Caco-2 (cell line): ENCODE results near the gene PKHD1. TPM values are rescaled to one million over a fixed set of nuclear protein-coding genes. Genes with fewer than 3 reads are reported as not detected.
A peak's percentile ranks its signal among the peaks of the same experiment; 100 is the strongest.

Source experiments
- BruUV-seq: library from RNA; stranded (reverse); fragments of 400-500 nt; replicated peaks from 2 replicates; lab custom pipeline; 2021; lab: Mats Ljungman, UMichigan
- CTCF ChIA-PET: fragments of 300-600 bp; sonication (Branson Sonifier 250); formaldehyde crosslinking; loops from one replicate; lab custom pipeline; 2022; ENCODE audit warnings: antibody characterized with exemption; lab: Charles Lee
- POLR2A ChIA-PET: fragments of 300-600 bp; sonication (Branson Sonifier 250); formaldehyde crosslinking; loops from one replicate; lab custom pipeline; 2022; ENCODE audit warnings: antibody characterized with exemption; lab: Charles Lee
- DNase-seq, 2 experiments: peaks; one replicate each; pipeline versions ENCODE4 v3.0.0 to v3.0.0-alpha.2; 2020 to 2022
- H3K27me3 ChIP-seq: replicated peaks from 2 replicates; pipeline ENCODE4 v1.6.0; 2011; ENCODE audit warnings: low read length; ENCODE audit not compliant: control insufficient read depth, insufficient read depth
- H3K36me3 ChIP-seq: 2 replicates; pipeline ENCODE4 v1.5.1; 2011; ENCODE audit warnings: low read length; ENCODE audit not compliant: control insufficient read depth, insufficient read depth
- H3K4me1 ChIP-seq: fragments of 250-450 bp; sonication (Bioruptor Pico); 2 replicates; pipeline ENCODE4 v1.5.1; 2020; ENCODE audit warnings: mild to moderate bottlenecking
- H3K4me3 ChIP-seq: 2 replicates; pipeline ENCODE4 v1.5.1; 2011; ENCODE audit warnings: low read depth, mild to moderate bottlenecking, control low read depth, low read length
- H3K9me3 ChIP-seq: fragments of 250-450 bp; sonication (Bioruptor Pico); 2 replicates; pipeline ENCODE4 v1.5.1; 2020; ENCODE audit warnings: mild to moderate bottlenecking, moderate library complexity
- H3K27ac Mint-ChIP-seq: one replicate; pipeline ENCODE4 v1.8.0; 2022; ENCODE audit warnings: mixed read lengths; ENCODE audit not compliant: unreplicated experiment
- H3K27me3 Mint-ChIP-seq: one replicate; pipeline ENCODE4 v1.8.0; 2022; ENCODE audit warnings: mixed read lengths; ENCODE audit not compliant: insufficient read depth, unreplicated experiment
- H3K36me3 Mint-ChIP-seq: one replicate; pipeline ENCODE4 v1.8.0; 2022; ENCODE audit warnings: mild to moderate bottlenecking, mixed read lengths; ENCODE audit not compliant: insufficient read depth, unreplicated experiment
- H3K4me1 Mint-ChIP-seq: one replicate; pipeline ENCODE4 v1.8.0; 2022; ENCODE audit warnings: low read depth, mixed read lengths; ENCODE audit not compliant: unreplicated experiment
- H3K4me3 Mint-ChIP-seq: one replicate; pipeline ENCODE4 v1.8.0; 2022; ENCODE audit warnings: mild to moderate bottlenecking, moderate library complexity, mixed read lengths; ENCODE audit not compliant: unreplicated experiment
- H3K9me3 Mint-ChIP-seq: one replicate; pipeline ENCODE4 v1.8.0; 2022; ENCODE audit warnings: mixed read lengths; ENCODE audit not compliant: unreplicated experiment
- intact Hi-C: fragments of 100-400 bp; cut with micrococcal nuclease; formaldehyde crosslinking; loops from one replicate; pipeline ENCODE4 v1.10.0; 2022; ENCODE audit not compliant: unreplicated experiment
- total RNA-seq: library from RNA; stranded (reverse); gene quantifications from 2 replicates; pipeline ENCODE4 v1.2.3, GENCODE V29; 2022
- TF ChIP-seq, protein P1 (sequence below), 2 experiments: fragments of 200-600 bp in 1 of 2; IDR thresholded peaks; 1 replicate in 1 of 2; 2 replicates in 1 of 2; pipeline versions ENCODE4 v1.5.1 to v1.8.0; 2011 to 2022; ENCODE audit warnings: antibody characterized with exemption in 1 of 2, control low read depth in 1 of 2, inconsistent platforms in 1 of 2, low read depth in 1 of 2, low read length in 1 of 2, mild to moderate bottlenecking in 1 of 2, moderate library complexity in 1 of 2; ENCODE audit not compliant: insufficient read depth in 1 of 2, severe bottlenecking in 1 of 2, unreplicated experiment in 1 of 2

PKHD1 gene
- total RNA-seq, 1 experiment from 2014 or later, result 3.3 TPM

DNA sequence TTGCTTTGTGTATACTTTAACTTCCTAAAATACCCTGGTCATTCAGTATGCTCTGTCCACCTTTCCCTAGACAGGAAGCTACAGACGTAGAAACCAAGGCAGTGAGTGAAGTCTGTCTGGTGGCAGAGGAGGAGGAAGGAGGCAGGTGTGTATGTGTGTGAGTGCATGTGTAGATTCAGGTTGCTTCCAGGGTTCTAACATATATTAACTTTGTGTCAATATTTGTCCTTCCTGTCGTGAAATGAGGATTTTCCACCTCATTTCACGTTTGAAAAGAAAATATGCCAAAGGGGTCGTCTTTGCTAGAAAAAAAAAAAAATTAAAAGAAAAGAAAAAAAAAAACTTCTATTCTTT, 411.5 kb downstream of the PKHD1 start:
- TF ChIP-seq, protein P1, sequence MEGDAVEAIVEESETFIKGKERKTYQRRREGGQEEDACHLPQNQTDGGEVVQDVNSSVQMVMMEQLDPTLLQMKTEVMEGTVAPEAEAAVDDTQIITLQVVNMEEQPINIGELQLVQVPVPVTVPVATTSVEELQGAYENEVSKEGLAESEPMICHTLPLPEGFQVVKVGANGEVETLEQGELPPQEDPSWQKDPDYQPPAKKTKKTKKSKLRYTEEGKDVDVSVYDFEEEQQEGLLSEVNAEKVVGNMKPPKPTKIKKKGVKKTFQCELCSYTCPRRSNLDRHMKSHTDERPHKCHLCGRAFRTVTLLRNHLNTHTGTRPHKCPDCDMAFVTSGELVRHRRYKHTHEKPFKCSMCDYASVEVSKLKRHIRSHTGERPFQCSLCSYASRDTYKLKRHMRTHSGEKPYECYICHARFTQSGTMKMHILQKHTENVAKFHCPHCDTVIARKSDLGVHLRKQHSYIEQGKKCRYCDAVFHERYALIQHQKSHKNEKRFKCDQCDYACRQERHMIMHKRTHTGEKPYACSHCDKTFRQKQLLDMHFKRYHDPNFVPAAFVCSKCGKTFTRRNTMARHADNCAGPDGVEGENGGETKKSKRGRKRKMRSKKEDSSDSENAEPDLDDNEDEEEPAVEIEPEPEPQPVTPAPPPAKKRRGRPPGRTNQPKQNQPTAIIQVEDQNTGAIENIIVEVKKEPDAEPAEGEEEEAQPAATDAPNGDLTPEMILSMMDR (IDR thresholded peaks at IDR 0.05; ENCODE audit: insufficient read depth in 1 of 2, low read depth in 1 of 2, low read length in 1 of 2, severe bottlenecking in 1 of 2, unreplicated experiment in 1 of 2), result no peak
- no peaks in the 10 kb centered on the region for H3K4me1 Mint-ChIP-seq
- H3K9me3 Mint-ChIP-seq, result no peaks in the 10 kb centered on the region
- H3K36me3 Mint-ChIP-seq, result no peaks in the 10 kb centered on the region
- no peaks in the 10 kb centered on the region for H3K36me3 ChIP-seq
- no peak overlapping the region for H3K4me3 ChIP-seq
- H3K27ac Mint-ChIP-seq, result no peak overlapping the region
- no TSS peak for BruUV-seq
- no peaks in the 10 kb centered on the region for H3K4me1 ChIP-seq
- no peak overlapping the region for H3K4me3 Mint-ChIP-seq
- POLR2A ChIA-PET, result no interaction called here
- H3K27me3 Mint-ChIP-seq, result no peaks in the 10 kb centered on the region
- intact Hi-C loops, result no loop called here
- no peaks in the 10 kb centered on the region for H3K27me3 ChIP-seq
- CTCF ChIA-PET, result no interaction called here
- peak in 1 of 2 experiments; percentile 4 for DNase-seq
- H3K9me3 ChIP-seq, result no peaks in the 10 kb centered on the region

DNA sequence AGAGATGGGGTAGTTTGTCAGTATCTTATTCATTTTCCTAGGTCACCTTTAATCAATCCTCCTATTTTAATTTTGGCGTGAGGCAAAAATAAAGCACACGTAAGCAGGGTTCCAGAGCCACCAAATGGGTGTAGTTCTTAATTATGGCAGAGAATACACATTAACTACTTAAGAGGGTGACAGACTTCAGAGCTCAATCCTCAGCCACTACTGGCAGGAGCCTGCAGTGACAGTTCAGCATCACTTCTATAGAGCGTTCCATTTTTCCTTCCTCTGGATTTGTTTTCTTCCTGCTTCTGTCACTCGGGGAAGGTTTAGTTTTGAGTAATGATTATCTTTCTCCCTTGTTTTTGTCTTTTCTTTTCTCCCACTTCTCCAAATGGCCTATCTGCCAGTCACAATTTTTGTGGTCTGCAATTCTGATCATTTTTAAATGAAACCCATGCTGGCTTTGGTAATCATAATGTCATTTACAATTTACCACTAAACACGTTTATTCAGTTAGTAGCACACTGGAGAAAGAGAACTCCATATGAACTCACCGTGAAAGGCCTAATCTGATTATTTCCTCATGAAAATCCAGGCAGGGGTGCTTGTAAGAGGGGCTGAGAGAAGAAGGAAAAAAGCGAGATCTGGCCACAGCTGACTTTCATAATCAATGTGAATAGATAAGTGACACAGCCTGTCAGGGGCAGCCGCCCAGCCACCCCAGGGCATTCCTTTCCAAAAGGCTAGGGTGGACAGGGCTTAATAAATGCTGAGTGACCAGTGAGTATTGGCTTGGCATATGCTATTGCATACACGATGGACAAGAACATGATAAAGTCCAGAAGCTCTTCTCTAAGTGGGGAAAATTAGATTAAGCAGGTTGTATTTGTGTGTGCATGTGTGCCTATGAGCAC, 412.1 kb downstream of the PKHD1 start:
- Mint-ChIP-seq H3K4me1 (no peaks in the 10 kb centered on the region), H3K27ac (no peak overlapping the region), H3K9me3 (no peaks in the 10 kb centered on the region), H3K27me3 (no peaks in the 10 kb centered on the region), H3K36me3 (no peaks in the 10 kb centered on the region), H3K4me3 (no peak overlapping the region)
- no peaks in the 10 kb centered on the region for H3K27me3 ChIP-seq
- no peaks in the 10 kb centered on the region for H3K9me3 ChIP-seq
- CTCF ChIA-PET, result no interaction called here
- POLR2A ChIA-PET, result no interaction called here
- intact Hi-C loops, result no loop called here
- no peaks in the 10 kb centered on the region for H3K4me1 ChIP-seq
- no peak overlapping the region for H3K4me3 ChIP-seq
- BruUV-seq, result no TSS peak
- no peaks in the 10 kb centered on the region for H3K36me3 ChIP-seq
- no peak for DNase-seq
- TF ChIP-seq, protein P1 (IDR thresholded peaks at IDR 0.05; ENCODE audit: insufficient read depth in 1 of 2, low read depth in 1 of 2, low read length in 1 of 2, severe bottlenecking in 1 of 2, unreplicated experiment in 1 of 2), result no peak

DNA sequence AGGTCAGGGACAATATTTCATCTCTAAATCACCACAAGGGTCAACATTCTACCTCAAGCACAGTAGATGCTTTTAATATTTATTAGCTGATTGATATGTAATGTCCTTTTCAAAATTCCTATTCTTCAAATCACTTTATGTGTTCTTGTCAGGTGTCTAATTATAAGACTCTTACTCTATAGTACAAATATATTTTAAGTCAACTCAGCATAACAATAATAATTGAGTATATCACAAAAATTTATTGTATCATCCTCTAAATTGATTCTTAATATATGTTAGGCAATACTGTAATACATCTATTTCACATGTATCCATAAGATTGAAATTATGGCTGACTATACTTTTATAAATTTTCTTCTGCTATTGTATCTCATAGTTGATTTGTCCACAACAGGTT, 423.9 kb downstream of the PKHD1 start:
- no peak for DNase-seq
- no peaks in the 10 kb centered on the region for H3K9me3 ChIP-seq
- no peak overlapping the region for H3K4me3 ChIP-seq
- H3K27me3 Mint-ChIP-seq, result peaks cover 3% of the 10 kb centered on the region
- H3K9me3 Mint-ChIP-seq, result no peaks in the 10 kb centered on the region
- H3K36me3 Mint-ChIP-seq, result no peaks in the 10 kb centered on the region
- H3K4me1 ChIP-seq, result no peaks in the 10 kb centered on the region
- no peaks in the 10 kb centered on the region for H3K36me3 ChIP-seq
- H3K4me1 Mint-ChIP-seq, result no peaks in the 10 kb centered on the region
- no TSS peak for BruUV-seq
- intact Hi-C loops, result no loop called here
- ChIA-PET POLR2A (no interaction called here), CTCF (no interaction called here)
- no peak overlapping the region for H3K4me3 Mint-ChIP-seq
- no peak overlapping the region for H3K27ac Mint-ChIP-seq
- no peaks in the 10 kb centered on the region for H3K27me3 ChIP-seq
- TF ChIP-seq, protein P1 (IDR thresholded peaks at IDR 0.05; ENCODE audit: insufficient read depth in 1 of 2, low read depth in 1 of 2, low read length in 1 of 2, severe bottlenecking in 1 of 2, unreplicated experiment in 1 of 2), result no peak
